HL-60/S4 treated with phorbol 12-myristate 13-acetate at 8.2 ng/mL for 4 days and 3 days (cell line): ENCODE data around the gene PDAP1.
"Not testable (repeated sequence)": the region's sequence is repeated elsewhere in the genome, so short reads cannot be mapped to it uniquely, and the experiment has no call there.

ENCODE experiments used
- in situ Hi-C: fragments of 300-500 bp; cut with MboI; formaldehyde crosslinking; loops from 2 replicates; pipeline ENCODE4 v1.15.0; 2022; ENCODE audit warnings: low sequenced_read_pairs

Gene PDAP1

GRCh38 chr7:99396418-99397296, 11.7 kb downstream of the PDAP1 start:
- in situ Hi-C loops: no loop called here

DNA sequence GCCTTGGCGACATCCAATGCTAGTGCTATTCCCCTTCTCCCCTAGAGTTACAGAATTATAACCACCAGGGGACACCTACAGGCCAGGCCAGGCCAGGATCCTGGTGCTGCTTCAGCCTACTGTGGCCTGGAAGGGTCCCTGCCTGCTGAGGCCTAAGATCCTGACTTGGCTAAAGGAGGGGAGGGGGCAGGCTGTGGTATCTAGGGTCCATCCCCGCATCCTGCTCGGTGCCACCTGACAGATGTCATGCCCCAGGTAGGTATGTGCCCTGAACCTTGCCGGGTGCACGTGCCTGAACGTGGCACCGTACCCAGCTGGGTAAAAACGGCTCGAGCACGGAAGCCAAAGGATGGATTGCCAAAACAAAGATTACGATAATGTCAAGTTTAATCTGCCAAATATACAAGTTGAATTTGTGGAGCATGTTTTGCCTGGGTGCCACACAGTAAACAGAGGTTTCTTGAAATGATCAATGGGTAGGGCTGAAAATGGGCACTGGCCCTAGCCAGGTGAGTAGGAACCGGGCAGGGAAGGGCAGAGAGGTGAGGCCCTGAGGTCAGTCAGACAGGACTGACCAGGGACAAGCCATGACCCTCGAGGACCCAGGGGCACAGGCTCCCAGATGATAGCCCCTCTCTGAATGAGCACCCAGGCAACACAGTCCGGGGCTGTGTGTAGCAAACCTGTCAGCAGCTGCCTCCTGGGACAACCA, 12.6 kb downstream of the PDAP1 start:
- in situ Hi-C loops: no loop called here

DNA sequence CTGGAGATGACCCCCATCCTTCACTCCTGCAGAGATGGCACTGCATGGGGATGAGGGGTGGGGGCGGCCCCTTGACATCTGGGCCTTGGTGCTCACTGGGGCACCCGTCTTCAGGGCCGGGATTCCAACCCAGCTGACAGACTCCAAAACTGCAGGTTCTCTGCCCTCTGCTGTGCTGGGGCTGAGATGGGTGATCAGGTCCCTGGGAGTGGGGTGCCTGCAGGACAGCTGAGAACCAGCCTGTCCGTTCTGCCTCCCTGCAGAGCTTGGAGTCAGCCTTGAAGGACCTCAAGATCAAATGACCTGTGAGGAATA, 14.3 kb downstream of the PDAP1 start:
- in situ Hi-C loops: no loop called here

GRCh38 chr7:99393355-99394187, 14.8 kb downstream of the PDAP1 start:
- in situ Hi-C loops: no loop called here

DNA sequence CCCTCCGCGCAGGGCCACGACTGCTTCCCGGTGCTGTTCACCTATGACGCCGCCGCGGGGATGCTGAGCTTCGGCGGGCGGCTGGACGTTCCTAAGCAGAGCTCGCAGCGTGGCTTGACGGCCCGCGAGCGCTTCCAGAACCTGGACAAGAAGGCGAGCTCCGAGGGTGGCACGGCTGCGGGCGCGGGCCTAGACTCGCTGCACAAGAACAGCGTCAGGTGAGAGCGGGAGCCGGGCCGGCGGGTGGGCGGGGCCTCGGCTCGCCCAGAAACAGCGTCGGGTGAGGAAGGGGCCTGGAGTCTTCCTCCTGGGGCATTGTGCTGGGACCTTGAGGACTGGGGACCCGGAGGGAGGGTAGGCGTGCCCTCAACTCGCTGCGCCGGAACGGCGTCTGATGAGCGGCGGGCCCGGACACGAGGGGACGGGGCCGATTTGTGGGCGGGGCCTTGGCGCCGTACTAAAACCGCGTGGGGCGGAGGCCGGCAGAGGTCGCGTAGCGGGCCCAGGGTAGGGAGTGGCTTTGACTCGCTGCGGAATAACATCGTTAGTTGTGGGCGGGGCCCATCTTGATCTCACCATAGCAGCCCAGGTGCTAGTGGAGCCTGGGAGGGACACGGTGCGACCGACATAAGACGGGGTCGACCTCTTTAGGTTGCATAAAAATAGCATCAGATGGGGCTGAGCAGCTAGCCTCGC, 15.6 kb downstream of the PDAP1 start:
- in situ Hi-C loops: no loop called here

DNA sequence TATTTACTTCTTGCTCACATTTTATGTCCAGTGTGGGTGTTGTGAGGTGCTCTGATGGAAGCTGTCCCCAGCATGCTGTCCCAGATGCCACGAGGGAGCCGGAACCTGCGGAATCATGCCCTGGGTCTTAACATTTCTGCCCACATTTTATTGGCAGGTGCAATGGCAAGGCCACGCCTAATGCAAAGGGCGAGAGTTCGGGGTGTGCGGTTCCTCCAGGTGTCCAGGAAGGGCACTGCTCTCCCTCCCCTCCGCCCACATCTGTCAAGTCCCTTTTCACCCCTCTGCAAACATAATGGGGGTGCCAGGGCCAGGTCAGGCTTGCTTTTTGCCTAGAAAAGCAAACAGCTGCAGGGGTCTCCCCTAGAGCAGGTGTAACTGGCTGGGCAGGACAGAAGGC, 16.4 kb downstream of the PDAP1 start:
- in situ Hi-C loops: no loop called here

- in situ Hi-C loops: no loop called here
Measured at GRCh38 chr7:99390941-99391602, 17.3 kb downstream of the PDAP1 start.

DNA sequence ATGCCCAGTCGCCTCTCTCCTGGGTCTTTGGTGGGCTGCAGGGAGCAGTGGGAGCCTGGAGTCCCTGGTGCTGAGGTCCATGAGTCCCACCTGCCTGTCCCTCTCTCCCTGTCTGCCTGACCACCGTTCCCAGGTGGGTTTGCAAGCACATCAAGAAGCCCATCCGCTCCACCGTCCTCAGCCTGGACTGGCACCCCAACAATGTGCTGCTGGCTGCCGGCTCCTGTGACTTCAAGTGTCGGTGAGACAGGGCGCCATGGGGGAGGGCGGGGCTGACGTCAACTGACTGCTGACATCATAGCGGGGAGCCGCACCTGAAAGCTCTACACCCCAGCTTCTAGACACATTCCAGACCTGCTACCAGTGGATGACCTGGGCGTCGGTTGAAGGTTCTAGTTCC, 18.6 kb downstream of the PDAP1 start:
- in situ Hi-C loops: no loop called here

- in situ Hi-C loops: no loop called here
Measured at GRCh38 chr7:99387912-99388311, 20.5 kb downstream of the PDAP1 start.

DNA sequence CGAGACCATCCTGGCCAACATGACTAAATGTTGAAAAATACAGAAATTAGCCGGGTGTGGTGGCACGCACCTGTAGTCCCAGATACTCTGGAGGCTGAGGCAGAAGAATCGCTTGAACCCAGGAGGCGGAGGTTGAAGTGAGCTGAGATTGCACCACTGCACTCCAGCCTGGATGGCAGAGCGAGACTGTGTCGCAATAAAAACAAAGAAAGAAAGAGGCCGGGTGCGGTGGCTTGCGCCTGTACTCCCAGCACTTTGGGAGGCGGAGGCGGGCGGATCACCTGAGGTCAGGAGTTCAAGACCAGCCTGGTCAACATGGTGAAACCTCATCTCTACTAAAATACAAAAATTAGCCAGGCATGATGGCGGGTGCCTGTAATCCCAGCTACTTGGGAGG, 21.2 kb downstream of the PDAP1 start:
- in situ Hi-C loops: not testable (repeated sequence)

DNA sequence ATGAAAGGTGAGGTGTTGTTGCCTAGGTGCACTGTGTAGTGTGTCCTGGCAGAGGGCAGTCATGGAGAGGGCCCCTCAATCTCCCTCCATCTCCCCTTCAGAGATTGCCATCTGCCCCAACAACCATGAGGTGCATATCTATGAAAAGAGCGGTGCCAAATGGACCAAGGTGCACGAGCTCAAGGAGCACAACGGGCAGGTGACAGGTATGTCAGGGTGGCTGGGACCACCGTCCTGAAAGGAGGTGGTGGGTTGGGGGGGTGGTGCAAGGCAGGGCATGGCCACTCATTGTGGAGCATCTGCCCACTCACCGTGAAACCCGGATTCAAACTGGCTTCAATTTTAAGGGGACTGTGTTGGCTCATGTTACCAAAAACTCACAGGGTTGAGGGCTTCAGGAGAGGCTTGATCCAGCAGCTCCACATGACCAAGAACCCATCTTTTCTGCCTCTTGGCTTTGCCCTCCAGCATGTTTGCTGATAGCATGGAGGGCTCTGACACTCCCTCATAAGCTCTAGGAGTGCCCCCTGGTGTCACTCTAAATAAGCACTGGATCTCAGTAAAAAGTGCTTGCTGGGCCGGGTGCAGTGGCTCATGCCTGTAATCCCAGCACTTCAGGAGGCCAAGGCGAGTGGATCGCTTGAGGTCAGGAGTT, 21.7 kb downstream of the PDAP1 start:
- in situ Hi-C loops: no loop called here

DNA sequence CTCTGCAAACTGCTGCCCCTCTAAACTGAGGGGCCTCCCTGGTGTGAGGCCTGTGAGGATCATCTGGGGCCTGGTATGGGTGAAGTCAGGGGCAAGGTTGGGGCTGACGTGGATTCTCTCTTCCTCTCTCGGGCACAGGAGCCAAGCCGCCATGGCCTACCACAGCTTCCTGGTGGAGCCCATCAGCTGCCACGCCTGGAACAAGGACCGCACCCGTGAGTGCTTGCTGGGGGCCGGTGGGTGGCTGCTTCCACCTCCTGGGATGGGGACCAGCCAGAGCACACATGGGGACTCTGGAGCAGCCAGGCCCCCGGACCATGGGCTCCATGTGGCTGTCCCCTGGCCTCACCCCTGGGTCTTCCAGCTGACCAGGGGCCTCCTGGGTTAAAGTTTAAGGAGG, 22.8 kb downstream of the PDAP1 start:
- in situ Hi-C loops: no loop called here

DNA sequence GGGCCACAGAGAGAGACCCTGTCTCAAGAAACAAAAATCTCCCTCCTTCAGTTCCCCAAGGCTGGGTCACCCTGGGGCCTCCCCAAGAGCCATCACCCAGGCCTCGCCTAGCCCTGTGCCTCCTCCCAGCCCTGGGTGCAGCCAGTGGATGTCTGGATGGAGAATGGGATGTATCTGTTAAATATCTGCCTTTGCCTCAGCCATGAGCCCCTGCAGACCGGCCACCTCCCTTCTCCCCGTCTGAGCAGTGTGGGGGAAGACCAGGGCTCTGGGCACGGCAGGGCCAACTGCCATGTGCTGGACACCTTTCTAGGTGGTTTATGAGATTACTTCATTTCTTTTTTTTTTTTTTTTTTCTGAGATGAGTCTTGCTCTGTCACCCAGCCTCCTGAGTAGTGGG, 23.9 kb downstream of the PDAP1 start:
- in situ Hi-C loops: no loop called here

DNA sequence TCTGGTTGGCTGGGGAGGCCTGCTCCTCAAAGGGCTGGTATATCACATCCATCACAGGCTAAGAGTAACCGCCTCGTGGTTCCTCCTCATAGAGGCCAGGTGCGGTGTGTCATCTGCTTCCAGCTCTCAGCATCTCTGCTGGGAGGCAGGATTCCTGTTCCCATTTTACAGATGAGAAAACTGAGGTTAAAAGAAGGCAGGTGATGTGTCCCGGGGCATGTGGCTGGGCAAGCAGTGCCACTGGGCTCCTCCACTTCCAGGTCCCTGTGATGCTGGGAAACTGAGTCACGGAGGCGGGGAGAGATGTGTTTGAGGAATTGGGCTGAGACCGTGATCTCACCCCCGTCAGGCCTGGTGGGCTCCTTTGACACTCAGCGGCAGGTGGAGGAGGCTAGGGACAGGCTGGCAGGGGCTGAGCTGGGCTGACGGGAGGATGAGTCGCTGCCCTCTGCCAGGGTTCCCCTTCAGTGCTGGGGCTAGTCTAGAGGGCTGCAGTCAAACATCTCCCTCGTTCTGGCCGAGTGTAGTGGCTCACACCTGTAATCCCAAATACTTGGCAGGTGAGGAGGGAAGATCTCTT, 24.5 kb downstream of the PDAP1 start:
- in situ Hi-C loops: no loop called here

GRCh38 chr7:99383203-99383602, 25.2 kb downstream of the PDAP1 start:
- in situ Hi-C loops: no loop called here

DNA sequence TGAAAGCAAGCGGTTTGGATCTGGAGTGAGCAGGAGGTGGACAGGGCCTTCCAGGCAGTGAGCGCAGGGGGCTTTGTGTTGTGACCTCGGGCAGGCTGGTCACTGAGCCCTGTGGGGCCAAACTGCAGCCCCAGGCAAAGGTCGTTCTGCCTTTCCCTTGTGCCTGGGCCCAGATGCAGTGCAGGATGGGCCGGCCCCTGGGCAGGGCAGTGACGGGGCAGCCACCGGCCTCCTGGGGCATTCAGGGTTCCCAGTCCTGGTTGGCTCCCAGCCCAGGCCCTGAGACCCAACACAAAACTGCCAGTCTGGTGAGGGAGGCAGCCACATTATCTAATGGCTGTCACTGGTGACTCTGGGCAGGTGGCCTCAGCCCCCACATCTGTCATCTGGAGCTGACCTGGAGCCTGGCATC, 26.7 kb downstream of the PDAP1 start:
- in situ Hi-C loops: no loop called here

DNA sequence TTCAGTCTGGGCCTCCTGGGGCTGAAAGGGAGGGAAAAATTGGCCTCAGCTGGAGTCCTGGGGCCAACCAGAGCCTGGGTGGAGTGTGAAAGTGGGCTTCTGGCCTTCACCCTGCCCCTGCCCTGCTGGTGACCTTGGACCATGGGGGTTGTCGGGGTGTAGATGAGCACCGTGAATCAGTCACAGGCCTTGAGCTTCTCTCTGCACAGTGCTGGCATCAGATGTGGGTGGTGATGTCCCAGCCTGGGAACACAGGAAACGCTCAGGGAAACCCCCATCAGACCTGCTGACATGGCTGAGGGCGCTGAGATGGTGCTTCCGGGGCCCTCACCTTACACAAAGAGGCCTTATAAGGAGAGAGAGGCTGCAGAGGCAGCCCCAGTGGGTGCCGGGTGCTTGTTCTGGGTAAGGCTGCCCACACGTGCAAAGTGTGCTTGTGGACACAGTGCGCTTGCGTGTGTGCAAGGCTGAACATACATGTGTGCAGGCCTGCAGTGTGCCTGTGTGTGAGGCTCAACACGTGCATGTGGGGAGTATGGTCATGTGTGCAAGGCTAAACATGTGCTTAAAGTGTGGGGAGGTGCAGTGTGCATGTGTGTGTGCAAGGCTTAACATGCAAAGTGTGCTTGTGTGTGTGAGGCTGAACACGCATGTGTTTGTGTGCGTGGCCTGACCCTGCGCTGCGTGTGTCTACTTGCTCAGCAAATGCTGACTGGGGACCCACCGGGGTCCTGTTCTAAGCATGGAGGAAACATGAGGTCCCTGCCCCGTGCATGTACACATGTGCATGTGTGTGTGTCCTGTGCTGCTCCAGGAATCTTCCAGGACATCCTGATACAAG, 27.4 kb downstream of the PDAP1 start:
- in situ Hi-C loops: no loop called here

DNA sequence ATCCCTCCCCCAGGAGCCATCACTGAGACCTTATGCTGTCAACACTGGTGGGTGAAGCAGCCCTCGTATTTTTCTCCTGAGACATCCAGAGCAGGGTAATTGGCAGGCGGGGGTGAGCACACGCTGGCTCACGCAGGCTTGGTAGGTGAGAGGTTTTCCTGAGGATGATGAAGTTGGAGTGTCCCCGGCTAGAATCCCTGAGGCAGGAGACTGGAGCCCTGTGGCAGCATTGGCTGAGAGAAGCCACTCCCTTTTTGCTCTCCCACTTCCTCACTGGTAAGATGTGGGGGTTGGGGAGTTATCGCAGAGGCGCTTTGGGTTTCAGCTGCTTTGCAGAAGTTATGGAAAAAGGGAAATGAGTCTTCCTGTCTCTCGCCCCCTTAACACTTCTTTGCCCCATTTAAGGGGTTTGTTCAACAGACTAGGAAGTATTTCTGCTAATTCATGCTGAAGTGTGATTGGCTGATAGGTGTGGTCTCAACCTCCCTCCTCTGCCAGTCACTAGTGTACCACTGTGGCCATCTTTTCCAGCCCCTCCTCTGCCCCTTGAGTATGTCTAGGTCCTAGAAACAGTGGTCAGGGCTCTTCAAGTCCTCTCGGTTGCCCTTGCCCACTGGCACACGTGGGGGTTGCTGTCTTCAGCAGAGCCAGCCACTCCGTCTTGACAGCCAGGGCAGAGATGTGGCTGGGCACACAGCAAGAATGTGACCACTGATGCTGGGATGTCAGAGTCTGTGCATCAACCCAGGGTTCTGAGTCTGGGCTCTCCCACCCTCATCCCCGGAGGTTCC, 28.2 kb downstream of the PDAP1 start:
- in situ Hi-C loops: no loop called here
